Activated CD4-positive, alpha-beta T cell treated with anti-CD3 and anti-CD28 coated beads for 4 hours (primary cell): ENCODE results near the gene PTMS.

ENCODE experiments used
- DNase-seq, 2 donors: peaks; one replicate each; pipeline ENCODE4 v3.0.0-alpha.2; 2020

Gene PTMS

DNA sequence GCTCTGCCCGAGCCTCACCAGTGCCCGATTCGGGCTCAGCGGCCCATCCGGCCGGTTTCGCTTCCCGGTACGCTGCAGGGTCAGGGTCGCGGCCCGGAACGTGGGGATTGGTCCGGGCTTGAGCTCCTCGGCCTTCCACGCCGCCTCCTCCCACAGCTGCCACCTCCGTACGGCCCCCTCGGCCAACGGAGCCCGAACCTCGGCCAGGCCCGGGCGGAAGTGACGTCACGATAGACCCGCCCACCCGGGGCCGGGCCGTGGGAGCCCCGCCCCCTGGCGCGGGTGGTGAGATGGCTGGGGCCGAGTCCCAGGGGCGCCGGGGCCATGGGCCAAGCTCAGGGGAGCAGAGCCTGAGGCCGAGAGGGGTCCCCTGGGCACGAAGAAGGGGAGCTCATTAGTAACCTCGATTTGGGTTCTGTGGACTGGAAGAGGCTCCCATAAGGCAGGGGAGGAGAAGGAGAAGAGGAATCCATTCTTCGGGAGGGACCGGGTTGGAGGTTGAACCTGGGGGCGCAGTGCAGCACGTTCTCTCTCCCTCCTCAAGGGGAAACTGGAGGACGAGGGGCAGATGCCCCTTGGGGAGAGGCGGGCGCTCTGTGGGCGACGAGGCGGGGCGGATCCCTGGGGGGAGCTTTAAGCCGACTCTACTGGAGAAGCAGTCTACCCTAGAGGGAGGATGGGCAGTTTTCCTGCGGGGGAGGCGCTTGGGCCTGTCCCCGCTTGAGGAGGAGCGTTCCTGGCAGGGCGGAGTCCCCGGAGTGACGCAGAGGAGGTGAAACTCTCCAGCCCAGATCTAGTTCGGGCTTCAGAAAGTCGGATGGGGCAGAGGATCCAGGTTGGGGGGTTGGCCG is 13.0 kb upstream of the PTMS start, which contains the start of gene MLF2:
Gene MLF2 (minus strand): TSS at position 221 of the 851 bp plus-strand sequence. CDS start 807 bp downstream, outside the sequence.
- peak; percentile 96 to 97 for DNase-seq

DNA sequence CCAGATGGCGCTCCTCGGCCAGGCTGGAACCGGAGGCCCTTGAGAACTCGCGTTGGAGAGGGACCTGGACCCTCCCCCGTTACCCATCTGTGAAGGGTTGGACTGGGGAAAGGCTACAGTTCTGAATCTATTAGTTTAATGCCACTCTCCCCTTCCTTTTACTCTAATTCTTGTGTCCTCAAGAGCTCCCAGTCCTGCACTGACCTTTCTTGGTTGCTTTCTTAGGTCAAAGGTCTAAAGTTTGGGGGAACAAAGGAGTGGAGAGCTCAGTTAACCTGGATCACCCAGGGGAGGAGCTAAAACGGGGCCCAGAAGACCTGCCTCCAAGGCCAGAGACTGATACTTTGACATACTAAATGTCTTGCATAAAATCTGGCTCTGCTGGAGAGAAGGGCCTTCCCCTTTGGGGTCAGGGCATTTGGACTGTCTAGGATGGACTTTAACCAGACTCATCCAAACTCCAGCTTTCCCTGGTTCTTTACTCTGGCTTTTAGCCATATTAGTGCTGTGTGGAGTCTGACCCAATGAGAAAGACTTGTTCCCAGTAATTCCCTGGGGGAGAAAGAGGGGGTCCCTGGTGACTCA is 12.3 kb upstream of the PTMS start:
- DNase-seq: no peak

DNA sequence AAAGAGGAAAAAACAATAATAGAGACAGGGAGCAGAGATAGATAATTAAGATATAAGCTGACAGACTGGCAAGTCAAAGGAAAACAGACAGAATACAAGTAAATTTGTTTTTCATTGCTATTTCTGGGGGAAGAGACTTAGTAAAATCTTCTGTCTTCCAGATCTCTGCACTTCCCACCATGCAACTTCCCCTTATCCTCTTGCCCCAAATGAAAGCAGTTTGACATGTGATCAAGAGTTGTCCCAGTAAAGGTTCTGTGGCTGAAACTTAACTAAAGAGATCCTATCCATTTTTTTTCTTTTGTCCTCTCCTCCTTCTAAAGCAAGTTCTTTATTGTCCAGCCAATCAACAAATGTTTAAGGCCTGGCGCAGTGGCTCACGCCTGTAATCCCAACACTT is 11.8 kb upstream of the PTMS start:
- no peak for DNase-seq

DNA sequence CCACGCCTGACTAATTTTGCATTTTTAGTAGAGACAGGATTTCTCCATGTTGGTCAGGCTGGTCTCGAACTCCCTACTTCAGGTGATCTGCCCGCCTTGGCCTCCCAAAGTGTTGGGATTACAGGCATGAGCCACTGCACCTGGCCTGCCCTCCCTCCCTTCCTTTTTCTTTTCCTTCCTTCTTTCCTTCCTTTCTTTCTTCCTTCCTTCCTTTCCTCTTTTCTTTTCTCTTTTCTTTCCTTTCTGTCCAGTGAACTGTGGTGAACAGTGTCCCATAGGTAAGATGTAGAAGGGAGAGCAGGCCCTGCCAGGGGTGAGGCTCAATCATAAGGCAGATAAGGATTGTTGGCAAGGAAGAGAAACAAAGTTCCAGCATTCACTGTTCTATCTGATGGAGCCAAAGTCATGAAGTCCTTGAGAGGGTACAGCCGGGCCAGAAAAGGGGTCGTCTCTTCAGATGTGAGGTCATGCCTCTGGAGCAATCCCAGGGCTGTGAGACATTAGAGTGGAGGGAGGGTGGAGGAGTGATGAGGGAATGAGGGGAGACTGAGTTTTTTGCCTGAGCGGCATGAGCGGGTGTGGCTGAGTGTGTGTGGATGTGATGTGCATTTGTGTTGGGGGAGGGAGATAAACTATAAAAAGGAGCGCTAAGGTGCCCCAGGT is 9.0 kb upstream of the PTMS start:
- no peak for DNase-seq

DNA sequence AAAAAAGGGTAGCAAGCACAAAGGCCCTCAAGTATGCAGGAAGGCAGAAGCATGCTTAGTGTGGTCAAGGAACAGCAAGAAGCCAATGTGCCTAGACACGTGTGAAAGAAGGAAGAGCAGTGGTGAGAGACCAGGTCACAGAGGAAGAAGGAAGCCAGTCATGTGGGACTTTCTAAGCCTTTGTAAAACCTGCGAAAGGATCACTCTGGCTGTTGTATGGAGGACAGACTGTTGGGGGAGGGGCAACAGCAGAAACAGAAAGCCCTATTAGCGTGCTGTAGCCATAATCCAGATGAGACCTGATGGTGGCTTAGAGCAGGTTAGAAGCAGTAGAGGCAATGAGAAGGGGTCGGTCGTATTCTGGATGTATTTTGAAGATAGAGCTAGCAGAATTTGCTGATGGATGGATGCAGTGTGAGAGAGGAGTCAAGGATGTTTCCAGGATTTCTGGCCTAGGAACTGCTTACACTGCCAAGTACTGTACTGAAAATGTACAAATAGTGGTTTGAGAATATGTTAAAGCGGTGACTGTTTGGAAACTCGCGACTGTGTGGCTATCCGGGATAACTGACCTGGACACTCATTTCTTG is 7.6 kb upstream of the PTMS start:
- no peak for DNase-seq

DNA sequence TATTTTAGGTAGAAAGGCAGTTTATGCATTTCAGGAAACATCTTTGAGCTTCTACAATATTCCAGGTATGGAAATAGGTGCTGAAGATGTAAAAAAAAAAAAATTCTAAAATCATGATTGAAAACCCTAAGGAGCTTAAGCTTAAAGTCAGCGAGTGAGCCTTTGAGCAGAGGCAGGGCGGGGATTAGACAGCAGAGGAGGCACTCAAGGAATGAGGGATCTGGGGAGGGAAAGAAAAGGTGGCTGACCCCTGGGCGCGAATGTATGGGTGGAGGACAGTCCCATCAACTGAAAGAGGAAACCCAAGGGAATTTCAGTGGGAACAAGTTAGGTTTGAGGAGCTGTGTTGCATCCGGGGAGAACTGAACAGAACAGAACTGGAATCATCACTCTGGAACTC is 6.4 kb upstream of the PTMS start:
- no peak for DNase-seq

DNA sequence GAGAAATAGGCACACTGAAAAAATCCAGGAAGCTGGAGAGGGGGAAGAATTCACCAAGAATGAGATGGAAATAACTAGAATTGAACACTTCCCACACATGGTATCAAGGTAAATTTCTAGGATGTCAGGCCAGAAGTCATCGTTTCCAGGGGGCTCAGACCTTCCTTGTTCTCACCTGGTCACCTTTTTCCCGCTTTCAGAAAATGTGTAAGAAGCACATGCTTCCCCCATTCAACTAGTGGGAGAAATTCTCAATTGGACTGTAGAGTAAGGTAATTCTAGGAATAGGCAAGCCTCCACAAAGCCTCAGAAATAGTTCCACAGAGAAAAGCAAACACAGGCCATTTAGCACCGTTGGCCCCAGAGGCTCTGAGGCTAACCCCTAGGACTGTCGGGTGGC is 2.8 kb upstream of the PTMS start:
- DNase-seq: no peak

DNA sequence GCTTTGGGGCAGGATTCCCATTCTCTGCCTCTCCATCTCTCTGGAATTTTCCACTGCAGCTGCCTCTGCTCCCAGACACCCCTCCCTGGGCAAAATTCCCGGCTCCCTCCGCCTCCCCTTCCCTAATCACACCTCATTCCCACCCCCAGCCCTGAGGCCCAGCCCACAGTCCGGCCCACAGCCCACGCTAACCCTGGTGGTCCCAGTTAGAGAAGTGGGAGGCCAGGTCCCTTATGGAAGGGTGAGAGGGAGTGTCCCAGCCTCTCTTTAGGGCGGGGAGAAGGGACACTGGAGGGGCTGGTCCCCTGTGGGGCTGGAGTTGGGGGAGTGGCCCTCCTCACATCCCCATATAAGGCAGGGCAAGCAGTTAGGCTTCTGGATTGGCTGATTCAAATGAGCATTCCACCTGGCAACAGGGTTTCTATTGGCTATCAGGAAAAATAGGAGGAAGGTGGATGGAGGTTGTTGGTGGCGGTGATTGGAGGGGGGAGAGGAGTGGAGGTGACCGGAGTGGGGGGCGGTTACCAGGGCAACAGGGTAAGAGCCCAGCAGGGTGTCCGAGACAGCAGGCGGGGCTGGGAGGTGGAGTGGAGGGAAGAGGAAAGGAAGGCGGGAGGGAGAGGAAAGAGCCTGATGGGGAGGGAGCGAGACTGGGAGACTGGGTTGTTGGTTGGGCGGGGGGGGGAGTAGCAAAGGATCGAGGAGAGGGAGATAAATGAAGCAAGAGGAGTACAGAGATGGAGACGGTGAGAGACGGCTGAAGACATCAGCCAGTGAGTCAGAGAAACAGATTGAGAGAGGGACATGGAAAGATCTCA is 1.9 kb upstream of the PTMS start:
- DNase-seq: peak; percentile 36 to 38

DNA sequence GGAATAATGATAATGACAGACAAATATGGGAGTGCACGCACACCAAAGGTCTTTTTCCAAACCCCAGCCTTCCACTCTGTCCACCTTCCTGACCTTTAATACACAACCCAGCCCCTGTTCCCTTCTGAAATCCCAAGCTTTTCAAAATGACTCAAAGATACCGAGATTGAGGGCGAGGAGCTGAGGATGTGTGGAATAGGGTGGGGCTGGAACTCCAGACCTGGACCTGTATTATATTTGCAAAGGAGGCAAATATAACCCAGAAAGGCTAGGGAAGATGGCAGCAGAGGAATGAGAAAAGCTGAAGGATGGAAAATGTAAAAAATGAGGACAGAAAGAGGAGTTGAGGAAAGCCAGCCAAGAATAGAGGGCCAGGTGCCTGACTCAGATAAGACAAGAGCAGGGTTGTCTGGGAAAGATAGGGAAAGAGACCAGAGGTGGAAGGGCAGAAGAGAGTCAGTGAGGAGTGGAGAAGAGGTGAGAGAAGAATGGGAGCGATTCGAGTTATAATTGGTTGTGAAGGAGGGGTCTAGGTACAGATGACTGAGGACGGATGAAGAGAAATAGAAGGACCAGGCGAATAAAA is 1.0 kb upstream of the PTMS start:
- DNase-seq: no peak

DNA sequence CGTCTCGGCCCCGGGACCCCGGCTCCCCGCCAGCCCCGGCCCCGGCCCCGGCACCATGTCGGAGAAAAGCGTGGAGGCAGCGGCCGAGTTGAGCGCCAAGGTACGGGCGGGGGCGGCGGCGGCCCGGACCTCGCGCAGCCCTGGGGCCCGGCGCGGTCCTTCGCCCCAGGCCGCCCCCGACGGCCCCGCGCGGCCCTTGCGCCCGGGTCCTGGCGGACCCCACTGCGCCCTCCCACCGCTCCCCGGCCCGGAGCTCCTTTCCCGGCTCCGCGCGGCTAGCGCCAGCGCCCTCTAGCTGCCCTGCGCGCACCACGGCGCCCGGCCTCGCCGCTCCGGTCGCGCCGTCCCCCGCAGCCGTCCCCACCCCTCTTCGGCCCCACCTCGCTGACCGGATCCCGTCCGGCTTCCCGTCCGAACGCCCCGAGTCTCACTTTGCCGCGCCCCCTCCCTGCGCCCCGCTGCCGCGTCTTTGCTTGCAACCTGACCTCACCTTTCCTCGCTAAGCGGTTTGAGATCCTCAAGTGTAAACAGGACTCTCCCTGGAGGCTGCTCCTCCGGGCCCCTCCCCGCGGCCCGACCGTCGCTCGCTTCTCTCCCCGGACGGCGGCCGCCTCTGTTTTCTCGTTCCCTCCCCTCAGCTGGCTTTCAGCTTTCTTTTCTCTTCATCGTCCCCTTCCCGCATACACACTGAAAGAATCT is 637 bp downstream of the PTMS start:
- peak; percentile 42 to 43 for DNase-seq

DNA sequence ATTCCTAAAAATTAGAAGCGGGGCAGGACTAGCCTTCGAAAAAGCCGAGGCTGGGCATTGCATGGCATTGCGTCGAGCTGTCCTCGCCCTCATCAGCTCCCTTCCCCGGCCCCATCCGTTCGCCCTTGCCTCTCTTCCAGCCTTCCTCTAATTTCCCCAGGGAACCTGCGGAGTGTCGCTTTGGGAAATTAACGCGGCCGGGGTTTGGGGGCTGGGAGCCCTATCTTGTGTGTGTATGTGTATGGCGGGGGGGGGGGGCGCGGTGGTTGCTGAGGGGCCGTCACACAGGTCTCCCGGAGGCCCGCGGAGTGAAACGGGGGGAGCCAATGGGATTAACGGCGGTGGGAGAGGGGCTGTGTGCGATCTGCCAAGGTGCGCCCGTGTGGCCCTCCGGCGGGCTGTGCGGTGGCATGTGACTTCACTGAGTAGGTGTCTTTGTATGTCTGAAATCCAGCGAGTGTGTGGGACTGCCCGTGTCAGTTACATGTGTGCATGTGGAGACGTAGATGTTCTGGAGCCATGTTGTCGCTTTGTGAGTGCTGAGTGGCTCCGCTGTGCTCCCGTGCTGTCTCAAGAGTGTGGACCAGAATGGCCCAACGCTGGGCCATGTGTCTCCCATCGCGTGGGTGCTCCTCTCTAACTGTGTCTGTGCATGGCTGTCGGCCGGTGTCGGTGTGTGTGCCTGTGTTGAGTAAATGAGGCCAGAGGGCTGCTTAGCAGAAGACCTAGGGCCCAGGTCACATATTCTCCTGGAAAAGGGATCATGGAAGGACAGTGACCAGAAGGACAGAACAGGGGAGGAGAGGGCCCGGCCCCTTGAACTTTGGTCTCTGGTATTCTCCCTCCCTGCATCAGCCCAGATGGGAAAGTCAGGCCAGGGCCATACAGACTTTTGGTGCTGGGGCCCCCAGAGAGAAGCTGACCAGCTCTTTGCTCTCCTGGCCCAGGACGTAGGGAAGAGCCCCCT is 1.5 kb downstream of the PTMS start:
- no peak for DNase-seq

DNA sequence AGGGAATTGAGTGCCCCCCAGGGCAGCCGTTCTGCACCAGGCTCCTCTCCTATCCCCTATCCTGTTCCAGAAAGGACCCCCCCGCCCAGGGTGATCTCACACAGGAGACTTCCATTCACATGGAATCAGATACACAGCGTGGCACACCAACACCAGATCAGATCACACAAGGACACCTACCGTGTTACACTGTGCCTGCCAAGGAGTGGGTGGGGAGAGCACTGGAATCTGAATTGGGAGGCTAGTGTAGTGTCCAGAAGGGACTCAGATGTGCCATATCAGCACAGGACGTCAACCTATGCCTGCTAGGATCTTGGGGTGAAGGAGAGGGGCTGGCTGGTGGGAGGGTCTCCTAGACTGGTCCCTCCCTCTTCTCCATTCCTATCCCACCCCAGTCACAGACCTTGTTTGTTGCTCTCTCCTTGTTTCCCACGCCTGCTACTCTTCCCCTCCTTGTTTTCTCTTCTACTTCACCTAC is 2.3 kb downstream of the PTMS start:
- no peak for DNase-seq

DNA sequence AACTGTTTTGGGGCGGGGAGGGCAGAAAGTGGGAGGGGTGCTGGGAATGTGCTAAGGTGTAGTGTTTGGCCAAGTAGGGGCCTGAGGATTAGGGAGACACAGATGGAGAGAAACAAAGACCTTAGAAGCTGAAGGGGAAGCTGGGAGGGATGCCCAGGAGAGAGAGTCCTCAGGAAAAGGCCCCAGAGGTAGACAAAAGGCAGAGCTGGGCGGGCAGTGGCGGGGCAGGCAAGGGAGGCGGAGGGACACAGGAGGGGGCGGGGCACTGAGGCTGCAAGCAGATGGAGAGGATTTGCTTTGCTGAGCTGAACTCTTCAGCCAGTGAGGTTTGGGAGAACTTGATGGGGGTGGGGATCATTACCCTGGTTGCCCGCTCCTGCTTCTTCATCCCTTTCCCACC is 2.8 kb downstream of the PTMS start:
- no peak for DNase-seq

DNA sequence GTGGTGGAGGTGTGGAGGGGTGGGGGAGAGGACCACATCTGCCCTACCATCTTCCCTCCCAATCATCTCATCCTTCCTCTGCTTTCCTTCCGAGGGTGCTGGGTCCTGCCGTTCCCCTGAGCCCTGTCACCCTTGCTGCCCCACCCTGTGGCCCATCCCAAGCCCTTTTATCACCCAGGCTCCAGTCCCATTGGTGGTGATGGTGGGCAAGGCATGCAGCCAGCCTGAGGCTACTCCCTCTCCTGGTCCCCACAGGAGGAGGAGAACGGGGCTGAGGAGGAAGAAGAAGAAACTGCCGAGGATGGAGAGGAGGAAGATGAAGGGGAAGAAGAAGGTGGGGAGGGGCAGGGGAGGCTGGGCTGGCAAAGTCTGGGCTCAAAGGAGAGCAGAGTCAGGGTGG is 3.5 kb downstream of the PTMS start:
- DNase-seq: no peak

DNA sequence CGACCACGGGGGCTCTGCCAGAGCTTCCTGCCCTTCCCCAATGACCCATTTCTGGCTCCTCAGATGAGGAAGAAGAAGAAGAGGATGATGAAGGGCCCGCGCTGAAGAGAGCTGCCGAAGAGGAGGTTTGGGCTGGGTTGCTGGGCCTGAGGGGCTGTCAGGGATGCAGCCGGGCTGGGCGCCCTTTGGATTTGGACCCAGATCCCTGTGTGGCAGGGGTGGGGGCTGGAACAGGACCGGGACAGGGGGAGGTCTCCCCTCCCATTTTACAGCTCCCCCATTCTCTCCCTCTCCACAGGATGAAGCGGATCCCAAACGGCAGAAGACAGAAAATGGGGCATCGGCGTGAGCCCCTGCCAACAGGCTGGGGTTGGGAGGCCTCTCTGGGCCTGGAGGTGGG is 3.9 kb downstream of the PTMS start:
- no peak for DNase-seq

DNA sequence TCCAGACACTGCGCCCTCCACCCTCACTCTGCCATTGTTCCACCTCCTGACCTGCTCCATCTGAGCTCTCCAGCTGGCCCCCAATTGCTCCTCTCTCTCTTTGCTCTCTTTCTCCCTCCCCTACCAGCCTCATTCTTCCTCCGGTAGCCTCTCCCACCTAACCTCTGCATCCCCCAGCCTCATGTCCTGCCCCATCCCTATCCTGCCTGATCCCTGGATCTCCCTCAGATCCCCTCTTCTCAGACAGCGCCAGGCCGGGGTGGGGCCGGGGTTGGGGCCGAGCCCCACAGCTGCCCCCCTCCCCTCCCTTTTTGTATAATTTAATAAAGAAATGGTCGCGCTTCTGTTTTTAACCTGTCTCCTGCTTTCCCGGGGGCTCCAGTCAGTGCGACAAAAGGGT is 4.4 kb downstream of the PTMS start:
- DNase-seq: no peak

DNA sequence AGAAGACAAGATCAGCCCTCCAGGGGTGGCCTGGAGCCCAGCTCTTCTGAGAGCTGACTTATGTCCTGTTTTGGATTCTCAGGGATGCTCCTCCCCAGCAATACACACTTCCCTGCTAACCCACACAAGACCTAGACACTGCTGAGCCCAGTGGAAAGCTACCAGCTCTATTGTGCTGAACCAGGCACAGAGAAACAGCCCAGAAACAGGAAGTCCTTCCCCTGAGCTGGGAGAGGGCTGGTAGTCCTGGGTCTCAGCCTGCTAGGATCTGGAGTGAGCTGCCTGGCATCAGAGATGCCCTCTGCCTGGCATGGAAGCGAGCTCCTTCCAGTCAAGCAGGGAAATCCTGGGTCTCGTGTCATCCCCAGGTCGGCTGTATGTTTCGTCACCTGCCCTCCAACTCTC is 4.9 kb downstream of the PTMS start:
- no peak for DNase-seq

DNA sequence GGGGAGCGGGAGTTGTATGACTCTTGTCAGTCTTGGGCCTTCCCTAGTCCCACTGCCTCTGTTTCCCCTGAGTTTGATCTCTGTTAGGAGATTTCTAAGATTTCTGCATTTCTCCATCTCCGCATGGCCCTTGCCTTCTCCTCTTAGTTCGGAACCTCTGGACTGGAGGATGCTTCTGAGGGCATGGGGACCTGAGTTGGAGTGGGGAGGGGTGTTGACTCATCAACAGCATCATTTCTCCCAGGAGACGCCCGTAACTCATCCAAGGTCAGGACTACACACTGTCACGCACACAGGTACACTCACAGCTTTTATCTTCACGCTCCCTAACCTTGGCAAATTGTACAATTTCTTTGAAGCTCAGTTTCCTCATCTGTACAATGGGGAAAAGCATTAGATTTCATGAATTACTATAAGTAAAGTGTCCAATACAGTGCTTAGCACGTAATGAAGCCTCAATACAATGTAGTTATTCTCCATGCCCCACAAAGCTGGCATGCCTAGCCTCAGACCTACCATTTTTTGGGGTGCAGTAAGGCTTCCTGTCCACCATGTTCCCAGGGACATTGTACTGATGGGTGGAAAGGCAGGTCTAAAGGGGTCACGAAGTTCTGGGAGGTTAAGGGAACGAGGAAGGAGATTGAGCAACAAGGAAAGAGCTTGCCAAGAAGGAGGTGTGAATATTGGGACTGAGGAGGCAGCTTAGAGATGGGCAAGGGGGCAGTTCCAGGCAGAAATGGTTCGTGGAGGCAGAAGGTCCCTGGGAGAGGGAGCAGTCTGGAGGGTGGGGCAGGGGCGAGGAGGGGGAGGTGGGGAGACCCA is 5.6 kb downstream of the PTMS start:
- no peak for DNase-seq

DNA sequence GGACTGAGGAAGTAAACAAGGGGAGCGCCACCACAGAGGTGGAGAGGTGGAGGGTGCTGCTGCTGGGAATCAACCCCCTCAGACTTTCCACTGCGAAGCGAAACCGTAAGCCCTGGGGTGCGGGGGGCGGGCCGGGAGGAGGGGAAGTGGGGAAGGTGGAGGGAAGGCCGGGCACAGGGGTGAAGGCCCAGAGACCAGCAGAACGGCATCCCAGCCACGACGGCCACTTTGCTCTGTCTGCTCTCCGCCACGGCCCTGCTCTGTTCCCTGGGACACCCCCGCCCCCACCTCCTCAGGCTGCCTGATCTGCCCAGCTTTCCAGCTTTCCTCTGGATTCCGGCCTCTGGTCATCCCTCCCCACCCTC is 6.2 kb downstream of the PTMS start, which contains the start of gene LAG3:
Gene LAG3 (plus strand): TSS at position 190 of the 365 bp plus-strand sequence. CDS start 333 bp downstream, outside the sequence.
- DNase-seq: peak; percentile 60 to 71
